NCI-H2081 treated with DMSO at 0.1 percent for 48 hours (cell line): ENCODE data around the gene TEX10.
"Not testable (repeated sequence)": the region's sequence is repeated elsewhere in the genome, so short reads cannot be mapped to it uniquely, and the experiment has no call there.

ENCODE experiments used
- DNase-seq: peaks from one replicate; lab custom pipeline; 2025; lab: John Stamatoyannopoulos, UW

Gene TEX10

GRCh38 chr9:100352727-100353505 is at the start of gene TEX10:
Gene TEX10, minus strand, starts transcription at chr9:100352942. Its CDS starts 3,579 bp downstream, at chr9:100349363.
- peak; percentile 48 for DNase-seq

- DNase-seq = no peak
These were observed 48.3 kb upstream of the TEX10 start for GRCh38 chr9:100401042-100401441.

- DNase-seq = no peak
These were observed 45.0 kb upstream of the TEX10 start for GRCh38 chr9:100397529-100398266.

GRCh38 chr9:100396769-100397168 is 44.0 kb upstream of the TEX10 start:
- no peak for DNase-seq

GRCh38 chr9:100394816-100395215 is 42.1 kb upstream of the TEX10 start:
- DNase-seq = no peak

GRCh38 chr9:100394032-100394695 is 41.4 kb upstream of the TEX10 start:
- no peak for DNase-seq

GRCh38 chr9:100392989-100393388 is 40.2 kb upstream of the TEX10 start:
- not testable (repeated sequence) for DNase-seq

GRCh38 chr9:100379862-100380261 is 27.1 kb upstream of the TEX10 start:
- DNase-seq = no peak

GRCh38 chr9:100377015-100377414 is 24.3 kb upstream of the TEX10 start:
- no peak for DNase-seq

- DNase-seq = no peak
These were observed 22.9 kb upstream of the TEX10 start for GRCh38 chr9:100375658-100376057.

- no peak for DNase-seq
These were observed 19.9 kb upstream of the TEX10 start for GRCh38 chr9:100372648-100373047.

GRCh38 chr9:100370064-100370723 is 17.5 kb upstream of the TEX10 start:
- no peak for DNase-seq

GRCh38 chr9:100368672-100369071 is 15.9 kb upstream of the TEX10 start:
- DNase-seq = no peak

GRCh38 chr9:100366121-100366520 is 13.4 kb upstream of the TEX10 start:
- DNase-seq = no peak

- no peak for DNase-seq
These were observed 11.3 kb upstream of the TEX10 start for GRCh38 chr9:100364013-100364412.

GRCh38 chr9:100359057-100359456 is 6.3 kb upstream of the TEX10 start:
- no peak for DNase-seq

GRCh38 chr9:100357501-100357900 is 4.8 kb upstream of the TEX10 start:
- no peak for DNase-seq

- no peak for DNase-seq
These were observed 2.8 kb upstream of the TEX10 start for GRCh38 chr9:100355561-100355960.

GRCh38 chr9:100354121-100354800 is 1.5 kb upstream of the TEX10 start:
- no peak for DNase-seq

GRCh38 chr9:100352201-100352726 is 478 bp downstream of the TEX10 start:
- DNase-seq = no peak

- DNase-seq = no peak
These were observed 1.2 kb downstream of the TEX10 start for GRCh38 chr9:100351508-100351907.
